ENCODE results near the gene SPEF2.
A peak's percentile ranks its signal among the peaks of the same experiment; 100 is the strongest.
"Not testable (repeated sequence)": the region's sequence is repeated elsewhere in the genome, so short reads cannot be mapped to it uniquely, and the experiment has no call there.

SPEF2 gene

GRCh38 chr5:35855187-35855586 is 237.5 kb downstream of the SPEF2 start:
- Histone ChIP-seq H3K4me1 (ENCODE audit: insufficient read depth, low read length, severe bottlenecking) (peaks cover 82% of the 10 kb centered on the region), H3F3A (ENCODE audit: insufficient read depth, low read length) (no peaks in the 10 kb centered on the region), H3K4me2 (ENCODE audit: low read length) (peak overlapping the region; percentile 83), H3K27me3 (ENCODE audit: insufficient read depth, low read length) (no peaks in the 10 kb centered on the region), H3K9me2 (ENCODE audit: low read depth, low read length) (no peaks in the 10 kb centered on the region), H3K79me2 (ENCODE audit: insufficient read depth, low read length) (peaks cover 48% of the 10 kb centered on the region), H3K9me3 (ENCODE audit: low read length) (no peaks in the 10 kb centered on the region), H3K36me3 (ENCODE audit: insufficient read depth, low read length) (peaks cover 25% of the 10 kb centered on the region), H3K4me3 (ENCODE audit: low read depth, low read length, poor library complexity, severe bottlenecking) (peak overlapping the region; percentile 10), H2AFZ (ENCODE audit: low read length) (no peak overlapping the region), H4K20me1 (ENCODE audit: insufficient read depth, low read length) (no peaks in the 10 kb centered on the region), H3K27ac (ENCODE audit: low read depth, low read length, poor library complexity, severe bottlenecking) (peak overlapping the region; percentile 90), H3K9ac (ENCODE audit: low read length) (peak overlapping the region; percentile 83)
- TF ChIP-seq CTCF (IDR thresholded peaks at IDR 0.05; ENCODE audit: low read length) (no peak), EZH2 (IDR thresholded peaks at IDR 0.05; ENCODE audit: borderline replicate concordance, low read length) (no peak)

DNA sequence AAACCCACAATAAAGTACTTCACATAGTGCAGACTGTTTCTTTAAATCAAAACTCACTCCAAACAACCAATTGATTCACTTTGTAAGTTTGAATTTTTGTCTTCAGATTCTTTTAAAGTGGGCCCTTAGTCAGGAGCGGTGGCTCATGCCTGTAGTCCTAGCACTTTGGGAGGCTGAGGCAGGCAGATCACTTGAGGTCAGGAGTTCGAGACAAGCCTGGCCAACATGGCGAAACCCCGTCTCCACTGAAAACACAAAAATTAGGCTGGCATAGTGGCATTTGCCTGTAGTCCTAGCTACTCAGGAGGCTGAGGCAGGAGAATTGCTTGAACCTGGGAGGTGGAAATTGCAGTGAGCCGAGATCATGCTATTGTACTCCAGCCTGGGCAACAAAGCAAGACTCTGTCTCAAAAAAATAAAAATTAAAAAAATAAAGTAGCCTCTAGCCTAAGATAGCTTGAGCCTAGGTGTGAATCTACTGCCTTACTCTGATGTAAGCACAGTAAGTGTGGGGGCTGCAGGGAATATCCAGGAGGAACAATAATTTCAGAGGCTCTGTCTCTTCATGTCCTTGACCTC is 238.6 kb downstream of the SPEF2 start:
- H3K27me3 ChIP-seq (ENCODE audit: insufficient read depth, low read length); H3K9me3 ChIP-seq (ENCODE audit: low read length); H3F3A ChIP-seq (ENCODE audit: insufficient read depth, low read length); H2AFZ ChIP-seq (ENCODE audit: low read length); H3K9me2 ChIP-seq (ENCODE audit: low read depth, low read length); H4K20me1 ChIP-seq (ENCODE audit: insufficient read depth, low read length): not testable (repeated sequence)
- H3K36me3 ChIP-seq (ENCODE audit: insufficient read depth, low read length): peaks cover 36% of the 10 kb centered on the region
- H3K4me3 ChIP-seq (ENCODE audit: low read depth, low read length, poor library complexity, severe bottlenecking): peak overlapping the region; percentile 78
- peak overlapping the region; percentile 83 for H3K9ac ChIP-seq (ENCODE audit: low read length)
- peaks cover 82% of the 10 kb centered on the region for H3K4me1 ChIP-seq (ENCODE audit: insufficient read depth, low read length, severe bottlenecking)
- peaks cover 58% of the 10 kb centered on the region for H3K79me2 ChIP-seq (ENCODE audit: insufficient read depth, low read length)
- peak overlapping the region; percentile 90 for H3K27ac ChIP-seq (ENCODE audit: low read depth, low read length, poor library complexity, severe bottlenecking)
- H3K4me2 ChIP-seq (ENCODE audit: low read length): peak overlapping the region; percentile 83

DNA sequence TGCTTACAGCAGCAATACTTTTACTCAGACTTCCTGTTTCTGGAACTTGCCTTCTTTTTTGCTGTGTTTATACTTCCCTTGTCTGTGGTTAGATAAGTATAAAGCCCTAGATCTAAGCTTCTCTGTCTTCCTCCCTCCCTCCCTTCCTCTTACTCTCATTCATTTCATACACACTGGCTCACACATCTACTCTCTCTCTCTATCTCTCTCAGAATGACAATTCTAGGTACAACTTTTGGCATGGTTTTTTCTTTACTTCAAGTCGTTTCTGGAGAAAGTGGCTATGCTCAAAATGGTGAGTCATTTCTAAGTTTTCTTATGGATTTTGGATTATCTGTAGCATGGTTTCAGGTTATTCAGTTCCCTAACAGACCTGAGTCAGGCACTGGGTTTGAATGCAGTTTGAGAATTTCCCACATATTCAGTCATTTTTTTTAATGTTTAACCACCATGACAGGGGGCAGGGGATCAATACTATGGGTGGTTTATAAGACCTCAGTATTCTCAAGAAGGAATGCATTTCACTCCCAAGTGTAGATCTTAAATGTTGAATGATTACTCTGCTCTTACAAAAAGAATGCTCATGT is 239.2 kb downstream of the SPEF2 start, which contains the start of gene IL7R:
IL7R (plus strand) TSS at position 127 of the 587 bp plus-strand sequence; CDS start at position 214, 87 bp downstream.
- peak within 1 kb of the TSS; percentile 83 for H3K9ac ChIP-seq (ENCODE audit: low read length)

More for the DNA sequence above, 239.2 kb downstream of the SPEF2 start, which contains the start of gene IL7R:
- peaks cover 82% of the 10 kb centered on the region for H3K4me1 ChIP-seq (ENCODE audit: insufficient read depth, low read length, severe bottlenecking)
- H3K9me3 ChIP-seq (ENCODE audit: low read length): no peaks in the 10 kb centered on the region
- peak within 1 kb of the TSS; percentile 83 for H3K4me2 ChIP-seq (ENCODE audit: low read length)
- peak within 1 kb of the TSS; percentile 78 for H3K4me3 ChIP-seq (ENCODE audit: low read depth, low read length, poor library complexity, severe bottlenecking)
- TF ChIP-seq CTCF (IDR thresholded peaks at IDR 0.05; ENCODE audit: low read length): no peak
- no peak for TF ChIP-seq EZH2 (IDR thresholded peaks at IDR 0.05; ENCODE audit: borderline replicate concordance, low read length)
- peaks cover 64% of the 10 kb centered on the region for H3K79me2 ChIP-seq (ENCODE audit: insufficient read depth, low read length)
- H4K20me1 ChIP-seq (ENCODE audit: insufficient read depth, low read length): no peaks in the 10 kb centered on the region
- no peak within 1 kb of the TSS for H2AFZ ChIP-seq (ENCODE audit: low read length)
- peaks cover 42% of the 10 kb centered on the region for H3K36me3 ChIP-seq (ENCODE audit: insufficient read depth, low read length)
- H3K27ac ChIP-seq (ENCODE audit: low read depth, low read length, poor library complexity, severe bottlenecking): peak within 1 kb of the TSS; percentile 90
- no peaks in the 10 kb centered on the region for H3F3A ChIP-seq (ENCODE audit: insufficient read depth, low read length)
- no peaks in the 10 kb centered on the region for H3K27me3 ChIP-seq (ENCODE audit: insufficient read depth, low read length)
- no peaks in the 10 kb centered on the region for H3K9me2 ChIP-seq (ENCODE audit: low read depth, low read length)
